ENCODE data around the gene C16orf92.
"Not testable (repeated sequence)": the region's sequence is repeated elsewhere in the genome, so short reads cannot be mapped to it uniquely, and the experiment has no call there.

Gene C16orf92

GRCh38 chr16:30025156-30025555, 2.2 kb downstream of the C16orf92 start:
- no peak overlapping the region for H3K27ac Mint-ChIP-seq
- peaks cover 13% of the 10 kb centered on the region for H3K27me3 Mint-ChIP-seq
- H3K36me3 Mint-ChIP-seq: no peaks in the 10 kb centered on the region
- H3K4me1 Mint-ChIP-seq (ENCODE audit: low read depth): peaks cover 7% of the 10 kb centered on the region
- no peaks in the 10 kb centered on the region for H3K9me3 Mint-ChIP-seq (ENCODE audit: low read depth)
- no peak overlapping the region for H3K4me3 Mint-ChIP-seq

- no peaks in the 10 kb centered on the region for H3K9me3 Mint-ChIP-seq (ENCODE audit: low read depth)
- no peak overlapping the region for H3K27ac Mint-ChIP-seq
- H3K36me3 Mint-ChIP-seq: no peaks in the 10 kb centered on the region
- H3K4me3 Mint-ChIP-seq: no peak overlapping the region
- H3K27me3 Mint-ChIP-seq: peaks cover 14% of the 10 kb centered on the region
- H3K4me1 Mint-ChIP-seq (ENCODE audit: low read depth): peaks cover 9% of the 10 kb centered on the region
Measured at GRCh38 chr16:30025574-30025973, 2.6 kb downstream of the C16orf92 start.

DNA sequence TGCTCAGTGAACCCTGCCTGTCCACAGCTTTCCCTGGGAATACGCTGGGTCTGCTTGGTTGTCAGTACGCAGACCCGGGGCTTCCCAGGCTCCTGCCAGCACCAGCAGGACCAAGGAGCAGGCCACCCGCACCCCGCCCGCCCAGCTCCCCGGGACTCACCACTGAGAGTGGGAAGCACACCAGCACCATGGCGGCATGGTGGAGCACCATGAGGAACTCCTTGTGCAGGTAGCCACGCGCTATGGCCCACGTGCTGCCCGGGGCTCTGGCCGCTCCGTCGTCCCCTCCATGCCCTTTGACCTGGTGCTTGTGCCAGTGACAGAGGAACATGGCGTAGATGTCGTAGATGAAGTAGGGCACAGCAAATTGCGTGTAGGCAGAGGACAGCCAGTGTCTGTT, 3.5 kb downstream of the C16orf92 start:
- Mint-ChIP-seq H3K4me3 (no peak overlapping the region), H3K27ac (no peak overlapping the region), H3K36me3 (no peaks in the 10 kb centered on the region), H3K27me3 (peaks cover 14% of the 10 kb centered on the region), H3K4me1 (ENCODE audit: low read depth) (peaks cover 7% of the 10 kb centered on the region), H3K9me3 (ENCODE audit: low read depth) (no peaks in the 10 kb centered on the region)

- Mint-ChIP-seq H3K27ac (no peak overlapping the region), H3K27me3 (peaks cover 18% of the 10 kb centered on the region), H3K9me3 (ENCODE audit: low read depth) (no peaks in the 10 kb centered on the region), H3K4me3 (no peak overlapping the region), H3K4me1 (ENCODE audit: low read depth) (peaks cover 11% of the 10 kb centered on the region), H3K36me3 (no peaks in the 10 kb centered on the region)
Measured at GRCh38 chr16:30027588-30028437, 4.8 kb downstream of the C16orf92 start.

GRCh38 chr16:30028438-30029076, 5.6 kb downstream of the C16orf92 start:
- Mint-ChIP-seq H3K27ac (no peak overlapping the region), H3K9me3 (ENCODE audit: low read depth) (no peaks in the 10 kb centered on the region), H3K36me3 (no peaks in the 10 kb centered on the region), H3K27me3 (peaks cover 18% of the 10 kb centered on the region), H3K4me1 (ENCODE audit: low read depth) (peaks cover 11% of the 10 kb centered on the region), H3K4me3 (no peak overlapping the region)

DNA sequence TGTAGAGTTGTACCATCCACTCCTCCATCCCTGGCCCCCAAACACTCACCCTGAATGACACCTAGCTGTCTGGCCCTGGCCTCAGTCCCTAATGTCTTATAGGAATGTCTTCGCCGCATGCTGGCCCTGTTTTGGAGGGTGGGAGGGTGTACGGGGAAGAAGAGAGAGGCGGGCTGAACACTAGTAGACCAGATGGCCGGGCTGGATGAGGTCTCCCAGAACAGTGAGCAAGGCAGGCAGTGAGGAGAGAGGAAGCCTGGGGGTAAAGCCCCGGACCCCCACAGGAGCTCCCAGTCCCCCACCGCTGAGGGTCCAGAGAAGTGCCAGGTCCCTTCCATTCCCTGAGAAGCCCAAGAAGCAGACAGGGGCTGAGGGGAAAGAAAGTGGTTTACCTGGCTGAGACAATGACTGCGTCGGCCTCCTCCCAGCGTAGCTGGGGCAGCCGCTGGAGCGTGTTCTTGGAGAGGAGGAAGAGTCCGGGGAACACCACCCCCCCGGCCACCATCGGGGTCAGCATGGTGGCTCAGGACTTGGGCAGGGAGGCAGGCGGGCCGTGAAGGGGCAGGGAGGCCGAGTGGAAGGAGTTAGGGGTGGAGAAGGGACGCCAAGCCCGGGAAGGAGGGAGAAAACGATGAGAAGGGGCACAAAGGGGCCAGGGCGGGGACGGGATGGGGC, 7.2 kb downstream of the C16orf92 start:
- Mint-ChIP-seq H3K27me3 (peaks cover 21% of the 10 kb centered on the region), H3K9me3 (ENCODE audit: low read depth) (no peaks in the 10 kb centered on the region), H3K4me3 (peak overlapping the region; percentile 57), H3K36me3 (no peaks in the 10 kb centered on the region), H3K4me1 (ENCODE audit: low read depth) (peaks cover 11% of the 10 kb centered on the region), H3K27ac (no peak overlapping the region)

DNA sequence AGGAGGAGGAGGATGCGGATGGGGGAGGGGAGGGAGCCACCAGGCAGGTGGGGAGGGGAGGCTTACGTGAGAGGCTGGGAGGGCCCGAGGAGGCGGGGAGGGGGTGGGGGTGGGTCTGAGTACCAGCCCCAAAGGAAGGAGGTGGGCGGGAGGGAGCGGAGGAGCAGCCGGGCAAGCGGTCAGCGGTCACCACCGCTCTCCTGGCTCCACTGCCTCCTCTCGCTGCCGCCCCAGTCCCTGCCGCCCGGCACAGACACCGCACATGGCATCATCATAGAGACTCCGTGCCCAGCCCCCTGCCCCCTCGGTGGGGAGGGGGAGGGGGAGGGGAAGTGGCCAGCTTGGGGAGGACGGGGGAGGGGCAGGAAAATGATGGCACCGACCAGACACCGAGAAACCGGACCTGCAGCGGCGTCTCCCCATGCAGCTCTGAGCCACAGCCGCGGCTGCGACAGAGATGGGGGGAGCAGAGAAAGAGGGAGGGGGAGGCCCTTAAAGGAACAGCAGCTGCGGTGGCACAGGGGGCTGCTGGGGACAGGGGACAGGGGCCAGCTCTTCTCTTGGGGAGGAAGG, 7.9 kb downstream of the C16orf92 start, which contains the start of gene TLCD3B:
TSS of gene TLCD3B (minus strand) at position 431 of the 573 bp plus-strand sequence. CDS start 744 bp downstream, outside the sequence.
- Mint-ChIP-seq H3K4me3 (peak within 1 kb of the TSS; percentile 68), H3K27me3 (peaks cover 21% of the 10 kb centered on the region)

DNA sequence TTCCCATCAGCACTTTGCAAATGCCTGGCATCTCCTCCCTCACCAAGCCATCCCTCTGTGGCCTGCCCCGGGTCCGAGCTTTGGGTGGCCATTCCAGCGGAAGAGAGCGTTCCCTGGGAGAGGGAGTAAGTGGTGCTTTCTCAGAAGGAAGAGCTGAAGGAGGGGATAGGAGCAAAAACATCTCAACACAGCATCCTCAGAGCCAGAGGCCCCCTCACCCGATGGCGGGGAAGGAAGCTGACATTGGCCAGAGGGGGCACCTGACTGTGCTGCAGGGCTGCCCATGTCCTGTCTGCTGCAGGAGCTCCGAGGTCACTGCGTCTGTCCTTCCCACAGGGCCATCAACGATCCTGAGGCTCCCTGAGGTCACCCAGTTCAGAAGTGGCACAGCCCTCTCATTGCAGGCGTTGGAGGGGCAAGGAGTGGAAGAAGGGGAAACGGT, 8.5 kb downstream of the C16orf92 start:
- H3K36me3 Mint-ChIP-seq: no peaks in the 10 kb centered on the region
- H3K4me1 Mint-ChIP-seq (ENCODE audit: low read depth): peaks cover 11% of the 10 kb centered on the region
- H3K27me3 Mint-ChIP-seq: peaks cover 21% of the 10 kb centered on the region
- H3K27ac Mint-ChIP-seq: no peak overlapping the region
- H3K9me3 Mint-ChIP-seq (ENCODE audit: low read depth): no peaks in the 10 kb centered on the region
- H3K4me3 Mint-ChIP-seq: no peak overlapping the region

More for the DNA sequence above, 7.9 kb downstream of the C16orf92 start, which contains the start of gene TLCD3B:
- no peaks in the 10 kb centered on the region for H3K9me3 Mint-ChIP-seq (ENCODE audit: low read depth)
- peaks cover 11% of the 10 kb centered on the region for H3K4me1 Mint-ChIP-seq (ENCODE audit: low read depth)
- H3K27ac Mint-ChIP-seq: no peak within 1 kb of the TSS
- no peaks in the 10 kb centered on the region for H3K36me3 Mint-ChIP-seq

GRCh38 chr16:30032083-30032819, 9.3 kb downstream of the C16orf92 start:
- Mint-ChIP-seq H3K4me1 (ENCODE audit: low read depth) (peaks cover 11% of the 10 kb centered on the region), H3K27me3 (peaks cover 20% of the 10 kb centered on the region), H3K36me3 (no peaks in the 10 kb centered on the region), H3K9me3 (ENCODE audit: low read depth) (no peaks in the 10 kb centered on the region), H3K27ac (no peak overlapping the region), H3K4me3 (peak overlapping the region; percentile 68)

DNA sequence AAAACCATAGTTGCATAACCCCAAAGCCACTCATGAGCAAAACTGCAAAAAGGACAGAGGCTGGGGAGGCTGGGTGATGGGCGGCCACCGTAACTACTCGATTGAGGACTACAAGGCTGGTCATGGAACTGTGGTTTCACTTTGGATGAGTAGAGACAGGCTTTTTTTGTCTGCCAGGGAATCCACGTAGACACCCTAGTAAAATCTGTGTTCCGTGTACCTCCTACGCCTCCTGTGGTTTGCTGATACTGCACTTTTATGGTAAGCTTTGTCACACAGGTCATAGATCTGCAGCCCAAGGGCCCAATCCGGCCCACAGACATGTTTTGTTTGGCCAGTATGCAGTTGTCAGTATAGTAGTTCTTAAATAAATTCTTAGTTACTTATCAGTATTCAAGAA, 10.3 kb downstream of the C16orf92 start:
- Mint-ChIP-seq H3K36me3 (no peaks in the 10 kb centered on the region), H3K9me3 (ENCODE audit: low read depth) (no peaks in the 10 kb centered on the region), H3K4me1 (ENCODE audit: low read depth) (peaks cover 11% of the 10 kb centered on the region), H3K4me3 (no peak overlapping the region), H3K27ac (no peak overlapping the region), H3K27me3 (peaks cover 16% of the 10 kb centered on the region)

DNA sequence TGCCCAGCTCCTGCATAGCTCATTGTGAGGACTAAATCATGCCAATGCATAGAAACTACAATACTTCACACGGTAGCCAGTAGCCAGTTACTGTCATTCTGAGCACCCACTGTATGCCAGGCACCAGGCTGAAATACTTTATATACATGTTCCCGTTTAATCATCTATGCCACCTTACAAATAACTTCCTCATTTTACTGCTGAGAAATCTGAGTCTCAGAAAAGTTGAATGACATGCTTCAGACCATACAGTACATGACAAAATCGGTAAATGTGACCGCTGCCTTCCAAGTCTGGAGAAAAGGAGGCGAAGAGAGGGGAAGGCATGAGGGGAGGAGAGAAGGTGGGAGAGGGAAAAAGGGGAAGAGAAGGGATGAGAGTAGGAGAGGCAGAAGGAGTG, 17.2 kb downstream of the C16orf92 start:
- Mint-ChIP-seq H3K27ac (no peak overlapping the region), H3K4me3 (no peak overlapping the region), H3K9me3 (ENCODE audit: low read depth) (no peaks in the 10 kb centered on the region), H3K4me1 (ENCODE audit: low read depth) (no peaks in the 10 kb centered on the region), H3K36me3 (no peaks in the 10 kb centered on the region), H3K27me3 (peaks cover 2% of the 10 kb centered on the region)

DNA sequence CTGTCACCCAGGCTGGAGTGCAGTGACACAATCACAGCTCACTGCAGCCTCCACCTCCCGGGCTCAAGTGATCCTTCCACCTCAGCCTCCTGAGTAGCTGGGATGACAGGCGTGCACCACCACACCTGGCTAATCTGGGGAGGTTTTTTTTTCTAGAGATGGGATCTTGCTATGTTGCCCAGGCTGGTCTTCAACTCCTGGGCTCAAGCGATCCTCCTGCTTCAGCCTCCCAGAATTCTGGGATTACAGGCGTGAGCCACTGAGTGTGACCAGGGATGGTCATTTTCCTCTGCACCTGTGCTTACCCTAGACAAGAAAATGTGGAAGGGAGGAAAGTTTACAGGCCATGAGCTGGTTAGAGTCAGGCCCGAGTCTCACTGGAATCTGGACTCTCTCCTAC, 17.7 kb downstream of the C16orf92 start:
- not testable (repeated sequence) for H3K4me1 Mint-ChIP-seq (ENCODE audit: low read depth); H3K36me3 Mint-ChIP-seq; H3K27ac Mint-ChIP-seq; H3K27me3 Mint-ChIP-seq; H3K4me3 Mint-ChIP-seq; H3K9me3 Mint-ChIP-seq (ENCODE audit: low read depth)

- no peaks in the 10 kb centered on the region for H3K4me1 Mint-ChIP-seq (ENCODE audit: low read depth)
- peaks cover 2% of the 10 kb centered on the region for H3K27me3 Mint-ChIP-seq
- no peaks in the 10 kb centered on the region for H3K9me3 Mint-ChIP-seq (ENCODE audit: low read depth)
- no peak overlapping the region for H3K4me3 Mint-ChIP-seq
- no peaks in the 10 kb centered on the region for H3K36me3 Mint-ChIP-seq
- no peak overlapping the region for H3K27ac Mint-ChIP-seq
Measured at GRCh38 chr16:30041841-30042240, 18.8 kb downstream of the C16orf92 start.

DNA sequence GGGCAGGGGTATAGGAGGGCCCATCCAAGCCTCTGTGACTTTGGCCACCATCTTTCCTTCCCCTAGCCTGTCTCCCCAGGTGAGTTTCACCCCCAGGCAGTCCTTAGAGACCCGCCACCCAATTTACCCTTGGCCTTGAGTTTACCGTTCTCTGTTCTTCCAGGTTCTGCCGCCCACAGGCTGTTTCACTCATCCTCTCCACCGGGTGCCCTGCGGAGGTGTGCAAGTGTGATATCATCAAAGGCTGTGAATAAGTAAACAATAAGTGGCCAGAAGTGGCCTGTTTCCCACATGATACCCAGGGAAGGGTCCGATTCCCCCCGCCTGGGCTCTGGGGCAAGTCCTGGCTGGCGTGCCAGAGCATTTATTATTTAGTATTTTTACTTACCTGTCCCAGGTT, 23.2 kb downstream of the C16orf92 start:
- no peaks in the 10 kb centered on the region for H3K36me3 Mint-ChIP-seq
- H3K4me3 Mint-ChIP-seq: no peak overlapping the region
- no peaks in the 10 kb centered on the region for H3K9me3 Mint-ChIP-seq (ENCODE audit: low read depth)
- H3K27me3 Mint-ChIP-seq: no peaks in the 10 kb centered on the region
- H3K4me1 Mint-ChIP-seq (ENCODE audit: low read depth): no peaks in the 10 kb centered on the region
- no peak overlapping the region for H3K27ac Mint-ChIP-seq
